NCI-H345 treated with DMSO at 0.1 percent for 48 hours (cell line): ENCODE measurements around the gene SDHAF1.
A peak's percentile ranks its signal among the peaks of the same experiment; 100 is the strongest.
"Not testable (repeated sequence)": the region's sequence is repeated elsewhere in the genome, so short reads cannot be mapped to it uniquely, and the experiment has no call there.

Source experiments
- DNase-seq: peaks from one replicate; lab custom pipeline; 2025; ENCODE audit not compliant: unreplicated experiment; lab: John Stamatoyannopoulos, UW

SDHAF1 gene

GRCh38 chr19:36014012-36014924 lies 19.3 kb downstream of the SDHAF1 start, which contains the start of gene ALKBH6:
TSS of gene ALKBH6 (minus strand) at chr19:36014213. CDS start at chr19:36013397, 816 bp downstream.
- DNase-seq = peak; percentile 100

GRCh38 chr19:36019061-36019670 lies 24.2 kb downstream of the SDHAF1 start:
- DNase-seq = no peak

GRCh38 chr19:36023432-36023831 lies 28.4 kb downstream of the SDHAF1 start:
- no peak for DNase-seq

- DNase-seq = no peak
Observed at GRCh38 chr19:36025541-36025940, 30.6 kb downstream of the SDHAF1 start.

GRCh38 chr19:36026091-36026876 lies 31.3 kb downstream of the SDHAF1 start:
- no peak for DNase-seq

- no peak for DNase-seq
Observed at GRCh38 chr19:36027696-36028095, 32.7 kb downstream of the SDHAF1 start.

- DNase-seq = no peak
Observed at GRCh38 chr19:36028313-36029041, 33.5 kb downstream of the SDHAF1 start.

- no peak for DNase-seq
Observed at GRCh38 chr19:36030264-36031148, 35.5 kb downstream of the SDHAF1 start.

- DNase-seq = no peak
Observed at GRCh38 chr19:36031308-36031707, 36.3 kb downstream of the SDHAF1 start.

- peak; percentile 89 for DNase-seq
Observed at GRCh38 chr19:36032251-36033104, 37.5 kb downstream of the SDHAF1 start, which contains the start of gene CLIP3. TSS of gene CLIP3 (minus strand) at chr19:36032873. CDS start at chr19:36032357, 516 bp downstream.

- no peak for DNase-seq
Observed at GRCh38 chr19:36040495-36040894, 45.5 kb downstream of the SDHAF1 start.

GRCh38 chr19:36041092-36041491 lies 46.1 kb downstream of the SDHAF1 start:
- DNase-seq = not testable (repeated sequence)

- no peak for DNase-seq
Observed at GRCh38 chr19:36041831-36042230, 46.8 kb downstream of the SDHAF1 start.

- DNase-seq = no peak
Observed at GRCh38 chr19:36043952-36044351, 49.0 kb downstream of the SDHAF1 start.
